ENCODE results near the gene MMAA. TPM values are rescaled to one million over a fixed set of nuclear protein-coding genes. Genes with fewer than 3 reads are reported as not detected.
"Not testable (repeated sequence)": the region's sequence is repeated elsewhere in the genome, so short reads cannot be mapped to it uniquely, and the experiment has no call there.

Gene MMAA
- polyA plus RNA-seq, 2 of the 4 experiments (the other 2 are of a cell fraction), result 1.5 to 4.0 TPM

DNA sequence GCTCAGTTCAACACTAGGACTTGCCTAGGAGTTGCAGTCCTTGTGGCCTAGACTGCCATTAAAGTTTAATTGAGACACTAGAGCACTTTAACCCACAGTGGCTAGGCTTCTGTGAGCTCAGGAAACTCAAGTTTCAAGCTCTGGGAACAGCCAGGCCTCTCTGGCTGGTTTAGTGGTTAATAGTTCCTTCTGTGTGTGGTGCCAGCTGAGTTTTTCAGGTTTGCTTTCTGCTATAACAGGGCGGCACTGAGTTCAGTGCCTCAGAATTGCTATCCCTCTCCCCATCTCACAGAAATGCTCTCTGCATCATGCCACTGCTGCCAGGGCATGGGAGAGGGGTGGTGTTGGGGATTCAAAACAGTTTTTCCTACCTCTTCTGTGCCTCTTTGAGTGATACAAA, 15.9 kb downstream of the MMAA start:
- POLR2A ChIA-PET, result no interaction called here
- CTCF ChIA-PET, result no interaction called here

DNA sequence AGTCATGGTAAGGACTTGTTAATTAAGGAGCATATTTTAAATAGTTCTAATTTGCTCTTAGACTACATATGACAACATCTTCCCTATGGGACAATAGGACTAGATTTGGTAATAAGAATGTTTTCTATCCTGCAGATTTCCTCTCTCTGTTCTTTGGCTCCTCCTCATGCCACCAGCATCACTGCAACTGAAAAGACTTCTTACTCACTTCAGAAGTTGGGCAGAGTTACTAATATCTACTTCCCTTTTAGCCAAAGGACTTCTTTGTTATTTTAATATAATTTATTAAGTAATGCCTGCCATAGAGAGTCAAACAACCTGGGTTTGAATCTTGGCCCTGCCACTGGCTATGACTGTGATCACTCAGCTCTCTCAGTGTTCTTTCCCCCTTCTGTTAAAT, 16.4 kb downstream of the MMAA start:
- Histone ChIP-seq H3K9me3 (no peaks in the 10 kb centered on the region), H3K4me1 (no peaks in the 10 kb centered on the region), H3K27ac (no peak overlapping the region), H3K4me2 (no peak overlapping the region), H3K4me3 (no peak overlapping the region)
- FAIRE-seq, result no peak
- TF ChIP-seq FOXS1 (CRISPR knock-in tag; IDR thresholded peaks at IDR 0.05) (no peak), MAFK (IDR thresholded peaks at IDR 0.05; ENCODE audit: partially characterized antibody) (no peak), SMC3 (IDR thresholded peaks at IDR 0.05) (no peak), MAZ (IDR thresholded peaks at IDR 0.05; ENCODE audit: borderline replicate concordance, low read depth, low read length) (no peak), FOSB (CRISPR knock-in tag; IDR thresholded peaks at IDR 0.05) (no peak)
- POLR2A ChIA-PET, result no interaction called here
- CTCF ChIA-PET, result no interaction called here
- no peak for DNase-seq (ENCODE audit: low read depth in 1 of 2, low spot score in 1 of 2)
- ATAC-seq, result no peak

More for the DNA sequence above, 15.9 kb downstream of the MMAA start:
- WGBS (ENCODE audit: missing lambda C conversion rate), result 75% methylated on average over 1 of the region's 1 CpG
- no peak overlapping the region for H3K27ac ChIP-seq
- no peak overlapping the region for H3K4me2 ChIP-seq
- H3K4me1 ChIP-seq, result no peaks in the 10 kb centered on the region
- no peak for ATAC-seq
- FAIRE-seq, result no peak
- no peaks in the 10 kb centered on the region for H3K9me3 ChIP-seq
- no peak overlapping the region for H3K4me3 ChIP-seq
- no peak for DNase-seq (ENCODE audit: low read depth in 1 of 2, low spot score in 1 of 2)
- TF ChIP-seq, protein P1, sequence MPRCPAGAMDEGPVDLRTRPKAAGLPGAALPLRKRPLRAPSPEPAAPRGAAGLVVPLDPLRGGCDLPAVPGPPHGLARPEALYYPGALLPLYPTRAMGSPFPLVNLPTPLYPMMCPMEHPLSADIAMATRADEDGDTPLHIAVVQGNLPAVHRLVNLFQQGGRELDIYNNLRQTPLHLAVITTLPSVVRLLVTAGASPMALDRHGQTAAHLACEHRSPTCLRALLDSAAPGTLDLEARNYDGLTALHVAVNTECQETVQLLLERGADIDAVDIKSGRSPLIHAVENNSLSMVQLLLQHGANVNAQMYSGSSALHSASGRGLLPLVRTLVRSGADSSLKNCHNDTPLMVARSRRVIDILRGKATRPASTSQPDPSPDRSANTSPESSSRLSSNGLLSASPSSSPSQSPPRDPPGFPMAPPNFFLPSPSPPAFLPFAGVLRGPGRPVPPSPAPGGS (IDR thresholded peaks at IDR 0.05), result no peak
- no peak for TF ChIP-seq ZC3H11A (IDR thresholded peaks at IDR 0.05)
- no peak for TF ChIP-seq FOSB (CRISPR knock-in tag; IDR thresholded peaks at IDR 0.05)
- no peak for TF ChIP-seq KDM5A (IDR thresholded peaks at IDR 0.05)
- no peak for TF ChIP-seq EHMT2 (IDR thresholded peaks at IDR 0.05; ENCODE audit: low read depth)
- no peak for TF ChIP-seq RAD21 (conservative IDR thresholded peaks at IDR 0.05 in 1 of 2, IDR thresholded peaks at IDR 0.05 in 1 of 2)
- TF ChIP-seq MYC (IDR thresholded peaks at IDR 0.05; ENCODE audit: borderline replicate concordance, low read length), result no peak
- TF ChIP-seq BHLHE40 (IDR thresholded peaks at IDR 0.05; ENCODE audit: low read depth, low read length), result no peak

DNA sequence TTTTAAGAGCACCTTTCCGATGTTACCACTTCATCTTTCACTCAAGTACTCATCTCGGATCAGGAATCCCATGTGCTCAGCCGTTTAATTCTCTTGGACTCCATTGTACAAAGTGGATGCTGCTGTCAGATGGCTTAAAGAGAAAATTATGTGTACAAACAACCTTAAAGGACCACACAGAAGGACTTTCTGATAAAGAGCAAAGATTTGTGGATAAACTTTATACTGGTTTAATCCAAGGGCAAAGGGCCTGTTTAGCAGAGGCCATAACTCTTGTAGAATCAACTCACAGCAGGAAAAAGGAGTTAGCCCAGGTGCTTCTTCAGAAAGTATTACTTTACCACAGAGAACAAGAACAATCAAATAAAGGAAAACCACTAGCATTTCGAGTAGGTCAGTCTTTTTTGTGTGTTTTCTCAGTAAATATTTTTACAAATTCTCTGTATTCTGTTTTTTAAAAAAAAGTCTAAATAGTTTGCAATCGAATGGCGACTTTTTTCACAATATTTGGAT, 20.1 kb downstream of the MMAA start:
- H3K4me3 ChIP-seq, result no peak overlapping the region
- 75% methylated on average over 6 of the region's 6 CpGs for WGBS (ENCODE audit: missing lambda C conversion rate)
- H3K4me2 ChIP-seq, result no peak overlapping the region
- CTCF ChIA-PET, result no interaction called here
- no peak overlapping the region for H3K27ac ChIP-seq
- ATAC-seq, result no peak
- no peak for DNase-seq (ENCODE audit: low read depth in 1 of 2, low spot score in 1 of 2)
- POLR2A ChIA-PET, result no interaction called here
- FAIRE-seq, result no peak
- H3K9me3 ChIP-seq, result no peaks in the 10 kb centered on the region
- no peak for TF ChIP-seq ZSCAN20 (CRISPR knock-in tag; IDR thresholded peaks at IDR 0.05)
- TF ChIP-seq, protein P2, sequence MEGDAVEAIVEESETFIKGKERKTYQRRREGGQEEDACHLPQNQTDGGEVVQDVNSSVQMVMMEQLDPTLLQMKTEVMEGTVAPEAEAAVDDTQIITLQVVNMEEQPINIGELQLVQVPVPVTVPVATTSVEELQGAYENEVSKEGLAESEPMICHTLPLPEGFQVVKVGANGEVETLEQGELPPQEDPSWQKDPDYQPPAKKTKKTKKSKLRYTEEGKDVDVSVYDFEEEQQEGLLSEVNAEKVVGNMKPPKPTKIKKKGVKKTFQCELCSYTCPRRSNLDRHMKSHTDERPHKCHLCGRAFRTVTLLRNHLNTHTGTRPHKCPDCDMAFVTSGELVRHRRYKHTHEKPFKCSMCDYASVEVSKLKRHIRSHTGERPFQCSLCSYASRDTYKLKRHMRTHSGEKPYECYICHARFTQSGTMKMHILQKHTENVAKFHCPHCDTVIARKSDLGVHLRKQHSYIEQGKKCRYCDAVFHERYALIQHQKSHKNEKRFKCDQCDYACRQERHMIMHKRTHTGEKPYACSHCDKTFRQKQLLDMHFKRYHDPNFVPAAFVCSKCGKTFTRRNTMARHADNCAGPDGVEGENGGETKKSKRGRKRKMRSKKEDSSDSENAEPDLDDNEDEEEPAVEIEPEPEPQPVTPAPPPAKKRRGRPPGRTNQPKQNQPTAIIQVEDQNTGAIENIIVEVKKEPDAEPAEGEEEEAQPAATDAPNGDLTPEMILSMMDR (IDR thresholded peaks at IDR 0.05), result no peak
- no peak for TF ChIP-seq HOXB5 (CRISPR knock-in tag; IDR thresholded peaks at IDR 0.05)
- TF ChIP-seq ZC3H11A (IDR thresholded peaks at IDR 0.05), result no peak
- TF ChIP-seq TFCP2L1 (CRISPR knock-in tag; IDR thresholded peaks at IDR 0.05), result no peak
- TF ChIP-seq RAD21 (conservative IDR thresholded peaks at IDR 0.05 in 1 of 2, IDR thresholded peaks at IDR 0.05 in 1 of 2), result no peak
- TF ChIP-seq FOSB (CRISPR knock-in tag; IDR thresholded peaks at IDR 0.05), result no peak
- no peaks in the 10 kb centered on the region for H3K4me1 ChIP-seq

DNA sequence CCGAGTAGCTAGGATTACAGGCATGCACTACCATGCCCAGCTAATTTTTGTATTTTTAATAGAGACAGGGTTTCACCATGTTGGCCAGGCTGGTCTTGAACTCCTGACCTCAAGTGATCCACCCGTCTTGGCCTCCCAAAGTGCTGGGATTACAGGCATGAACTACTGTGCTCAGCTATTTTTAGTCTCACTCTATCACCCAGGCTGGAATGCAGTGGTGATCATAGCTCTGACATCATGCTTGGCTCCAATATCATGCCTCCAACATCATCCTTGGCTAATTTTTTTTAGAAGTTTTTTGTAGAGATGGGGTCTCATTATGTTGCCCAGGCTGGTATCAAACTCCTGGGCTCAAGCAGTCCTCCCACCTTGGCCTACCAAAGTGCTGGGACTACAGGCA, 21.1 kb downstream of the MMAA start:
- CTCF ChIA-PET; H3K4me2 ChIP-seq; POLR2A ChIA-PET; H3K4me3 ChIP-seq; H3K4me1 ChIP-seq; FAIRE-seq; ATAC-seq; H3K27ac ChIP-seq; DNase-seq (ENCODE audit: low read depth in 1 of 2, low spot score in 1 of 2); H3K9me3 ChIP-seq: not testable (repeated sequence)
- WGBS (ENCODE audit: missing lambda C conversion rate), result 68% methylated on average over 2 of the region's 2 CpGs

All from A549 (cell line).